Globus pallidus (tissue), 1 donor: Measurements from ENCODE around the gene GPHN.
"Not testable (repeated sequence)": the region's sequence is repeated elsewhere in the genome, so short reads cannot be mapped to it uniquely, and the experiment has no call there.

Experiments
- DNase-seq: peaks from one replicate; pipeline ENCODE4 v3.0.0-alpha.2; 2015; ENCODE audit warnings: low spot score

GPHN gene

GRCh38 chr14:66662374-66662773 lies 154.4 kb downstream of the GPHN start:
- no peak for DNase-seq

- no peak for DNase-seq
These were observed 169.8 kb downstream of the GPHN start for GRCh38 chr14:66677780-66678179.

GRCh38 chr14:66680216-66680615 lies 172.3 kb downstream of the GPHN start:
- DNase-seq: no peak

DNA sequence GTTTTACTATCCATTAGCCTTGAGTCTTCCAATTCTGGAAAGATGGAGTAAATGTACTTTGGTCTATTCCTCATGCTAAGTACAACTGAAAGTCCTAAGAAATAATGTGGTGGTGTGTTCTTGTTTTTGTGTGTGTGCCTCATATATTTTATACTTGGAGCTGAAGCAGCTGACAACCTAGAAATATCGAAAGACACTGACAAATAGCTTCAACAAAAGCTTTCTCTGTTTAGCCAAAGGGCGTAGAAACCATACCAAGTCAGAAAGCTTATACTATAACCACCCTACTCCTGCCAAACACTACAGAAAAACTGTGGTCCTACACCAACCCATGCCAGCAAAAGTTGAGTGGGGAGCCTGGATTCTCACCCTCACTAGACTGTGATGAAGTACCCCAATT lies 188.4 kb downstream of the GPHN start:
- peak; percentile 8 for DNase-seq

GRCh38 chr14:66698503-66698902 lies 190.6 kb downstream of the GPHN start:
- DNase-seq: no peak

GRCh38 chr14:66701813-66702212 lies 193.9 kb downstream of the GPHN start:
- no peak for DNase-seq

DNA sequence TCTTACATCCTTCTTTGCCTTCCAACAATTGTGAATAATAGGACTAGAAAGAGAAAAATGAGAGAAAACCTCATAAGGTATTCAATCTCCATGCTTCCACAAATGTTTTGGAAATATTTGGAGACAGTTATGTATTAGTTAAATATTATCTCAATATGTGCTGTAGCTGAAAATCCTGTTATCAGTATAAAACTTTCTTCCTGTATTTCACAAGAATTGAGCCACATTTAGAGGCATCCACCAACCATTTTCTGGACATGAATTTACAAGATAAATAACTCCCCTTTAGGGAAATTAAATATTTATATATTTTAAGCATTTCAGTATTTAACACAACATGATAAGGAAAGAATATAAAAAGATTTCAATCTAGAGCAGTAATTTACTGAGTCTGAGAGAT lies 200.3 kb downstream of the GPHN start:
- no peak for DNase-seq

DNA sequence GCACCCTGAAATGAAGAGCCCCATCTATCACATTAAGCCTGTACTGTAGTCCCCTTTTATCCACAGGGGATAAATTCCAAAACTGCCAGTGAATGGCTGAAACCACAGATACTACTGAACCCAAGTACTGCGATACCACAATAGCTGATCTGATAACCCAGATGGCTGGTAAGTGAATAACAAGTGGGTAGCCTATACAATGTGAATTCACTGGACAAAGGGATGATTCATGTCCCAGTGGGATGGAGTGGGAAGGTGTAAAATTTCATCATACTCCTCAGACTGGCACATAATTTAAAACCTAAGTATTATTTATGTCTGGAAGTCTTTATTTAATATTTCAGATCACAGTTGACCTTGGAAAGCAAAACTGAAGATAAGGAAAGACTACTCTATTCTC lies 201.3 kb downstream of the GPHN start:
- DNase-seq: peak; percentile 35

DNA sequence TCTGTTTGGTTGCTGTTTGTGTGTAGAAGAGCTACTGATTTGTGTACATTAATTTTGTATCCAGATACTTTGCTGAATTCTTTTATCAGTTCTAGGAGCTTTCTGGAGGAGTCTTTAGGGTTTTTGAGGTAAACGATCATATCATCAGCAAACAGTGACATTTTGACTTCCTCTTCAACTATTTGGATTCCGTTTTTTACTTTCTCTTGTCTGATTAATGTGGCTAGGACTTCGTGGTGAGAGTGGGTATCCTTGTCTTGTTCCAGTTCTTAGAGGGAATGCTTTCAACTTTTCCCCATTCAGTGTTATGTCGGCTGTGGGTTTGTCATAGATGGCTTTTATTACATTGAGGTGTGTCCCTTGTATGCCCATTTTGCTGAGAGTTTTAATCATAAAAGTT lies 206.3 kb downstream of the GPHN start:
- DNase-seq: not testable (repeated sequence)

GRCh38 chr14:66715313-66715712 lies 207.4 kb downstream of the GPHN start:
- DNase-seq: not testable (repeated sequence)

DNA sequence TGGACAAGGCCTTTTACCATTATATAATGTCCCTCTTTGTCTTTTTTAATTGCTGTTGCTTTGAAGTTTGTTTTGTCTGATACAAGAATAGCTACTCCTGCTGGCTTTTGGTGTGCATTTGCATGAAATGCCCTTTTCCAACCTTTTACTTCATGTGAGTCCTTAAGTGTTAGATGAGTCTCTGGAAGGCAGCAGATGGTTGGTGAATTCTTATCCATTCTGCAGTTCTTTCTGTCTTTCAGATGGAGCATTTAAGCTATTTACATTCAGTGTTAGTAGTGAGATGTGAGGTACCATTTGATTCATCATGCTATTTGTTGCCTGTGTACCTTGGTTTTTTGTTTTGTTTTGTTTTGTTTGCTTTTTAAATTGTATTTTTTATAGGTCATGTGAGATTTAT lies 208.3 kb downstream of the GPHN start:
- no peak for DNase-seq

GRCh38 chr14:66717561-66718140 lies 209.7 kb downstream of the GPHN start:
- DNase-seq: no peak

- no peak for DNase-seq
These were observed 217.0 kb downstream of the GPHN start for GRCh38 chr14:66724996-66725395.

- DNase-seq: not testable (repeated sequence)
These were observed 223.4 kb downstream of the GPHN start for GRCh38 chr14:66731298-66731697.

DNA sequence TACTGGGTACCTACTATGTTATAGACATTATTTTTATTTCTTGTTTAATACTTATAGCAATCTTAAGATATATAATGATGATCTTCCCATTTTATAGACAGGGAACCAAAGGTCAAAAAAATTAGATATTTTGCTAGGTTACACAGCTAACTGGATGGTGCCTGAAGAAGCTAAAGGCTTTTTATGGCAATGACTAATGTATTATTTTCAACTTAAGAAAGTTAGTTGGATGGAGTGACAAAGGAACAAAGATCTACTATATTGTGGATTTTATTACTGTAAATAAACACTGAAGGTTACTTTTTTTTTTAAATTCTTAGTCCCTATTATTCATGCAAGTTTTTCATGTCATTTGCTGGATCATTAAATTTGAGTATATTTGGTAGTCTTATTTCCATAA lies 227.9 kb downstream of the GPHN start:
- no peak for DNase-seq

GRCh38 chr14:66739826-66740225 lies 231.9 kb downstream of the GPHN start:
- no peak for DNase-seq

- no peak for DNase-seq
These were observed 237.1 kb downstream of the GPHN start for GRCh38 chr14:66745078-66745477.

GRCh38 chr14:66746316-66747006 lies 238.5 kb downstream of the GPHN start:
- DNase-seq: peak; percentile 18

GRCh38 chr14:66752109-66752508 lies 244.2 kb downstream of the GPHN start:
- no peak for DNase-seq

GRCh38 chr14:66758031-66758613 lies 250.2 kb downstream of the GPHN start:
- DNase-seq: no peak

DNA sequence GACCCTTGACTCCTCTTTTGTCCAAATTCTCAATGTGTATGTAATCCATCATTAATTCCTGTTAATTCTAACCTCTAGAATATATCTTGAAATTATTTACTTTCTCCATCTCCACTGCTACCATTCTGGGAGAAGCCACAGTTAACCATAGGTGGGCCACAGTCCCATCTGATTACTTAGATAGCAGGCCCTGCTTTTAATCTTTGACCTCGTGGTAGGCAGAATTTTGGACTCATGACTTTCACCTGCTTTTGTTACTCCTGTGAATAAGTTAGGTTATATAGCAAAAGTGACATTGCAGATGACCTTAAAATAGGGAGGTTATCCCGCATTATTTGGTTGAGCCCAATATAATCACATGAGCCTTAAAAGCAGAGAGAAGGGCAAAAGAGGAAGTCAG lies 264.2 kb downstream of the GPHN start:
- DNase-seq: no peak

- no peak for DNase-seq
These were observed 274.9 kb downstream of the GPHN start for GRCh38 chr14:66782853-66783252.

- no peak for DNase-seq
These were observed 282.2 kb downstream of the GPHN start for GRCh38 chr14:66790101-66790500.

DNA sequence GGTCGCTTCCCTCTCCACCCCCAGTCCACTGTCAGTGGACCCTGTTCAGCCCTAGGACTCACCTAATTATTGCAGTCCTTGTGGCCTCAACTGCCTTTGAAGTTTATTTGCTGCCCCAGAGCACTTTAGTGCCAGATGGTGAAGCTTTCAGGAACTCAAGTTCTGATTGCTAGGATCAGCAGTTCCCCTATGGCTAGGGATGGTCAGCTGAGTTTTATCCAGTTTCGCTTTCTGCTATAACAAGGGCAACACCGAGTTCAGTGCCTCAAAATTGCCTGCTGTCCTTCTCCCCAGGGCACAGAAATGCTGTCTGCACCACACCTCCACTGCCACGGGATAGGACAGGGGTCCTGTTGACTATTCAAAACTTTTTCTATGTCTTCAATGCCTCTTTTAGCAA lies 295.0 kb downstream of the GPHN start:
- no peak for DNase-seq
